ENCODE measurements around the gene YJEFN3.

Gene YJEFN3

GRCh38 chr19:19528721-19529490 lies at the start of gene YJEFN3:
TSS of gene YJEFN3 (plus strand) at chr19:19528911. CDS start at chr19:19528933, 22 bp downstream.
- DNase-seq = no peak

DNA sequence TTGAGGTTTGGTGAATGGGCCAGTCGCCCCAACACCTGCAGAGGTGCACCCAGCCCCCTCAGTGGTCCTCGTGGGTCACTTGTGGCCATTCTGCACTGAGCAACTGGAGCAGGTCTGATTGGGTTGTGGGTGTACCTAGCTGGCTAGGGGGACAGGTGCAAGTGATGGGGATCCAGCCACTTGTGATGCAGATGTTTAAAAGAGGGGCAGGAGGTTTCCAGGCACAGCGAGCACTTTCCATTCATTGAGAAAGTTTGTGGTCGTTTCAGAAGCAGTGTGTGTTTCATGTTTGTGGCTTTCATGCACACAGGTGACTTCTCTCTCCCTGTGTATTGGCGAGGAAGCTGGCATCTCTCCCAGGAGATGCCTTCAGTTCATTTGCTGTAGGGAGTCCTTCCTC lies 48.0 kb upstream of the YJEFN3 start:
- DNase-seq = no peak

DNA sequence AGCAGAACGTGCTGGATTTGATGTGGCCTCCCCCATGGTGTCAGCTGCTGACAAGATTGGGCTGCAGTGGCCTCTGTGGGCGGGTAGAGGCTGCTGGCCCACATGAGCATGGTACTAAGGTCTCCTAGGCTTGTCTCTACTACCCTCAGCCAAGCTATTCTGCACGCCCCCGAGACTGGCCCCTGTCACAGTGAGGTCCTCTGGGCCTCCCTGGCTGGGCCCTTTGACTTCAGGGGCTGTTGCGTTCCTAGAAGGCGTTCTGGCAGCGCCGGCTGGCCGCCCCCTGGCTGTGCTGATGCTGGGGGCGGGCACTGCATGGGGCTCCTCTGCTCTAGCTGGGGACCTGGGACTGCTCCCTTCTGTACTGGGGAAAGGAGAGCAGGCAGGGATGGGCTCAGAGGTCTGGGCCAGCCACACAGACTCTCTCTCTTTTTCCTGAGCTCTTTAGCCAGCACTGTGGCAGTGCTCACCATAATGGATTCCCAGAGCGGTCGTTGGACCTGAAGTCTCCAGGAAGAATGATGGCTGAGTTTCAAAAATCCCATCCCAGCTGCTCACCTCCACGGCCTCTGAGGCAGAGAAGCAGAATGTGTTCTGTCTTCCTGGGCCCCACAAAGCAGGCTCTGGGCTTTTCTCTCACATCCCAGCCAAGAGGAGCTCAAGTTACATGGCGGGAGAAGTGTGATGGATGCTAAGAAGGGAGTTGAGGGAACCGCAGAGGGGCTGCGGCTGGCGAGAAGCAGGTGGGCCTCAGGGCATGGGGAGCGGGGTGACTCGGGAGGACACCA lies 45.7 kb upstream of the YJEFN3 start:
- DNase-seq = no peak

DNA sequence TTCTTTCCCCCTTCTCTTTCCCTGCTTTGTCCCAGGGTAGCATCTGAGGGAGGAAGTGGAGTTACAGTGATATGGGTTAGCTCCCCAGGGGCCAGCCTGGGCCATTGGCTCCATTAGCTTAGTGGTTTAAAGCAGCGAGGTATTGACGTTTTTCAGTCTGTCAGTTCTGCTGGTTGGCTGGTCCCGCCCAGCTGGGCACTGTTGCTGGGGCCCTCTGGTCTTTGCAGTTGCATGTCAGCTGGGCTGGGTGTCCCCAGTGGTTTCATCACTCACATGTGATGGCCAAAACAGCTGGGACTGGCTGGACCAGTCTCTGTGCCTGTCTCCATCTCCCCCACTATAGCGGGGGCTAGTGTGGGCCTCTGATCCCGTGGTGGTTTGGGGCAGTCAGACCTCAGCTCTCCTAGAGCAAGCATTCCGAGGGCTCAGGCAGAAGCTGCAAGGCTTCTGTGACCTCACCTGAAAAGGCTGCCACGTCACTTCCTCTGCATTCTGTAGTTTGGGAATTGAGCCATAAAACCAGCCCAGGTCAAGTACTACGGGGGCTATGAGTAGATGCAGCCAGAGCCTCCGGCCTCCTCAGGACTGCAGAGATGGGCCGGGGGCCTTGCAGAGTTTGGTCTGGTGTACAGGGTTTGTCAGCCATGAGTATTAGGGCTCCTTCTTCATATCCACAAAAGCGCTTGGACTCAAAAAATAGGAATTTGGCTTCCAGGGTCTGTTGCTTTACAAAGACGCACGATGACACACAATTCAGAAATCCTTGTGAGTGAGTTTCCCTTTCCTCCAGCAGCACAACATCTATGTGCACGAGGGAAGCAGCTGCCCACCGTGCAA lies 43.3 kb upstream of the YJEFN3 start:
- no peak for DNase-seq

DNA sequence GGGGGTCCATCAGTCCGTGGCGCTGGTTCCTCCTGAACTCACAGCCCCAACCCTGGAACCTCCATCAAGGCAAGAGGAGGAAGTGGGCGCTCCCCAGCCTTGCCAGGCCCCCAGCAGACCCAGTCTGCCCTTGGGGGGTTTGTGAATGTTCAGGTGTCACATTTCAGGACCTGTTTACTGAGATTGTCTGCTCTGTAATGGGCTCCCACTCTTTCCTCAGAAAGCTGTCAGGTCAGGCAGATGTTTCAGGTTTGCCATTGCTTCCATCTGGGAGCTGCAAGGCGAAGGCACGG lies 42.8 kb upstream of the YJEFN3 start:
- no peak for DNase-seq

GRCh38 chr19:19486343-19487076 lies 42.2 kb upstream of the YJEFN3 start:
- DNase-seq = no peak

- DNase-seq = no peak
These were observed 41.4 kb upstream of the YJEFN3 start for GRCh38 chr19:19487077-19487949.

GRCh38 chr19:19487950-19488874 lies 40.5 kb upstream of the YJEFN3 start:
- DNase-seq = no peak

DNA sequence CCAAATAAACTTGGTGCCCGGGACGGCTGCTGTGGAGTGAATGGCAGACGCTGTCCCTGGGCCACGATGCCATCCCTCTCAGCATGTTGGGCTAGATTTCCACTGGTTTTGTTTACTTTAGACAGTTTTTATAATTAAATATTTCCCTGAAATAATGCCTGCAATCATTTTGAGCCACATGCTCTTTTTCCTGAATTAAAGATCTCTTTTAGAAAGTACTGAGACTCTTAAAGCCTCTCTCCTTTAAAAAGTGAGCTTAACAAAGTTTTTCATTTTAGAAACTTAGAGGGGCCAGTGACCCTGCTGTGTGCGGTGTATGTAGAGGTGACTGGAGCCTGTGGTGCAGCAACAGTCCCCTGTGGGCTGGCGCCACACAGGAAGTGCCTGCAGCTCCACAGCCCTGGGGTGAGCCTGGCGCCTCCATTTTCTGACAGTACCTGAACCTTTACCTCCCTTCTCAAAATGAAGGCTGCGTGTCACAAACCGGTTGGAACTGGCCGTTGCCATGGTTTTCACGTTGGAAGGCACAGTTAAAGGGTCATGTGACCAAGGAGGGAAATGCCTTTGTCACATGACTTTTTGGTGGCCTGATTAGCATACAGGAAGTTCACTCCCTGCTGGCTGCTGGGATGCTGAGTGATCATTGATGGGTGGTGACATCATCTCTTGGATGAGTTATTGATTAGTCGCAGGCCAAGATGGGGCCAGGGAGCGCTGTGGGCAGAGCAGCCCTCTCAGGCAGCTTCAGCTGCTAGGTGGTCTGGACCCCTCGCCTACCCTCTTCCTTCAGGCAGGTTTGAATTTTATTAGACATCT lies 39.6 kb upstream of the YJEFN3 start:
- DNase-seq = peak; percentile 81

DNA sequence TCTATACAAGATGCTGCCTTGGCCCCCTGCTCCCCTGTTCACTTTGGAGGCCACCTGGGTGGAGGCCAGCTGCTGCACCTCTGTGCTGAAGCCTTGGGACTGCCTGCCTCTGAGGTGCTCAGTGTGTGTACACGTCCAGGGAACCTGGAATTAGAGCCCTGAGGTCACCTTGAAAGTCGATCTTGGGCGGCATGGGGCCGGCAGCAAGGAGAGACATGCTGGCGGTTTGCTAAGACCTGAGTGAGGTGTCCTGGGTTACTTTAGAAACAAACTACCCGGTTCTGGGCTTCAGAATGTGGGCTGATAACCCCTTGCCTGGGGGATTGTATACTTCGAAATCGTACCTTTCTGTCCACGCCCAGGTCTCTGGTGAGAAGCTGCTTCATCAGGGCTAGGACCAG lies 38.9 kb upstream of the YJEFN3 start:
- no peak for DNase-seq

DNA sequence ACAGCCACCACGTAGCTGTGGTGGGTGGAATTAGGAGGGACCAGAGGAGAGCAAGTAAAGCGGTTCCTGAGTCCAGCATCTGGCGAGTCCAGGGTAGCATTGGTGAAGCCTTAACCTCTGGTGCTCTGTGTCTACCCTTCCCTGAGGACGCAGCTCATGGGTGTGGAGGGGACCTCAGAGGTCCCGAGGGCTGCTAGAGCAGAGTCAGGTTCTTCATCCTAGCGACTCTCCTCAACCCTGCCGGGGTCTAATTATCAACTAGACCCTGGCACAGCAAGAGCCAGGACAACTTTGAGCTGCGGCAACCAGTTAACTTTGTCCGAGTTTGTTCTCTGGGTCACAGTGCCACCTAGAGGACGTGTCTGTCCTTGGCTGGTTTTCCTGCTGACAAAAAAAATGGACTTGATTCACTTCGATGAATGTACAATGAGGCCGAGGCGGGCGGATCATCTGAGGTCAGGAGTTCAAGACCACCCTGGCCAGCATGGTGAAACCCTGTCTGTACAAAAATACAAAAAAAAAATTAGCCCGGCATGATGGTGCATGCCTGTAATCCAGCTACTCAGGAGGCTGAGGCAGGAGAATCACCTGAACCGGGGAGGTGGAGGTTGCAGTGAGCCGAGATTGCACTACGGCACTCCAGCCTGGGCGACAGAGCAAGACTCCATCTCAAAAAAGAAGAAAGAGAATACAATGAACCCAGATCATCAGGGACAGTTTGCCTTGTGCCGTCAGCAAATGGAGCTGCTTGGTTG lies 38.3 kb upstream of the YJEFN3 start:
- peak; percentile 70 for DNase-seq

- no peak for DNase-seq
These were observed 37.2 kb upstream of the YJEFN3 start for GRCh38 chr19:19491321-19492025.

GRCh38 chr19:19492026-19492610 lies 36.6 kb upstream of the YJEFN3 start:
- DNase-seq = no peak

- no peak for DNase-seq
These were observed 34.7 kb upstream of the YJEFN3 start for GRCh38 chr19:19493841-19494546.

DNA sequence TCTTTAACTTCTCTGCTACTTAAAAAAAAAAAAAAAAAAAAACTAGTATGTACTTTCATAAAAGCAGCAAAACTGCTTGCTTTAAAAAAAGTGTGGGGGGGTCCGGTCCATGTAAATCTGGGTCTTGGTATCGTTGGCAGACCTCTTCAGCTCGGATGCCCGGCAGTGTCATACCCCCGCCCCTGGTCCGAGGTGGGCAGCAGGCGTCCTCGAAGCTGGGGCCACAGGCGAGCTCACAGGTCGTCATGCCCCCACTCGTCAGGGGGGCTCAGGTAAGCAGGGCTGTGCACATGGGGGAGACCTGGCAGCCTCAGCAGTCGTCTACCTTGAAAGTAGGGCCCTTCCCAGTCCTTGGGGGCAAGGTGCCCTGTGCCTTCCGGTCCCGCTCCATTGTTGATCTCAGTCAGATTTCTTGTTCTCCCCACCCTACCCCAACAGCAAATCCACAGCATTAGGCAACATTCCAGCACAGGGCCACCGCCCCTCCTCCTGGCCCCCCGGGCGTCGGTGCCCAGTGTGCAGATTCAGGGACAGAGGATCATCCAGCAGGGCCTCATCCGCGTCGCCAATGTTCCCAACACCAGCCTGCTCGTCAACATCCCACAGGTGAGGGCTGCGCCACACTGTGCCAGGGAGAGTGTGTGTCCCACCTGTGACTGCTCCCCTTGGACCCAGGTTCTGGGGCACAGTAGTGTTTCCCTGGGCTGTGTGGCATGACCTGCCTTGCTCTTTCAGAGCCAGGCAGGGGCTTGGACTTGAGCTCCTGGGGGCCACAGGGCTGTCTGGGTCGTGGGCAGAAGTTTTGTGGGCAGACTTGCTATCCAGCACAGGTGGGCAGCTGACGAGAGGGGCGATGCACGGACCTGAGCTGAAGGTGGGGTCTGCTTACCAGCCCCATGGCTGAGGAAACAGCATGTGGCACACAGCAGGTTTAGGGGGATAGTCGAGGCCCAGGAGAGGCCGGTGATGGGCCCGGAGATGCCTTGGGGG lies 32.8 kb upstream of the YJEFN3 start:
- no peak for DNase-seq

All from activated CD4-positive, alpha-beta T cell treated with anti-CD3 and anti-CD28 coated beads for 1 hour (primary cell).